Right ventricle myocardium inferior (tissue), 1 donor: ENCODE results near the gene ITLN1. TPM values are rescaled to one million over a fixed set of nuclear protein-coding genes. Genes with fewer than 3 reads are reported as not detected.
A peak's percentile ranks its signal among the peaks of the same experiment; 100 is the strongest.
"Not testable (repeated sequence)": the region's sequence is repeated elsewhere in the genome, so short reads cannot be mapped to it uniquely, and the experiment has no call there.

Experiments used
- ATAC-seq: fragments of 200-7000 bp; cut with Tn5 transposase; one replicate; pipeline ENCODE4 v1.9.1; 2020; ENCODE audit warnings: mild to moderate bottlenecking, moderate library complexity
- DNase-seq: peaks from one replicate; pipeline ENCODE4 v3.0.0; 2021; ENCODE audit errors: missing footprints
- intact Hi-C: fragments of 100-400 bp; cut with DNase I; formaldehyde crosslinking; loops from one replicate; pipeline ENCODE4 v1.11.0; 2022
- long read RNA-seq: library from polyadenylated mRNA; unstranded; transcript quantifications from one replicate; pipeline ENCODE4 v2.0.0, GENCODE V29; 2021
- total RNA-seq: library from RNA; stranded (reverse); fragmentation: NEBNext Ultra II Directional; extraction: Animal tissue kit (Norgen Biotek cat#: 25700); gene quantifications from one replicate; pipeline ENCODE4 v1.2.1, GENCODE V29; 2021
- donor health status: DM: no; HTN: yes; CAD: no; lungs with severe emphysema.

Gene ITLN1
- total RNA-seq: 9.2 TPM
- long read RNA-seq, partial matches to known transcripts: 0 of 4 reads
- long read RNA-seq, other reads (novel, unspliced or antisense): 1 of 4 reads

GRCh38 chr1:160885042-160885441 is at the start of gene ITLN1:
TSS of gene ITLN1 (minus strand) at chr1:160885180. CDS start at chr1:160884877, 303 bp downstream.
- no peak for DNase-seq
- intact Hi-C loops: no loop called here
- no peak for ATAC-seq

DNA sequence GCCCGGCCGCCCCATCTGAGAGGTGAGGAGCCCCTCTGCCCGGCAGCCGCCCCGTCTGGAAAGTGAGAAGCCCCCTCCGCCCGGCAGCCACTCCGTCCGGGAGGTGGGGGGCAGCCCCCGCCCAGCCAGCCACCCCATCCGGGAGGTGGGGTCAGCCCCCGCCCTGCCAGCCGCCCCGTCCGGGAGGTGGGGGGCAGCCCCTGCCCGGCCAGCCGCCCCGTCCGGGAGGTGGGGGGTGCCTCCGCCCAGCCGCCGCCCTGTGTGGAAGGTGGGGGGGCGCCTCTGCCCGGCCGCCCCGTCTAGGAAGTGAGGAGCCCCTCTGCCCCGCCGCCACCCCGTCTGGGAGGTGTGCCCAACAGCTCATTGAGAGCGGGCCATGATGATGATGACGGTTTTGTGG is 48.3 kb upstream of the ITLN1 start:
- intact Hi-C loops, ATAC-seq, DNase-seq: not testable (repeated sequence)

DNA sequence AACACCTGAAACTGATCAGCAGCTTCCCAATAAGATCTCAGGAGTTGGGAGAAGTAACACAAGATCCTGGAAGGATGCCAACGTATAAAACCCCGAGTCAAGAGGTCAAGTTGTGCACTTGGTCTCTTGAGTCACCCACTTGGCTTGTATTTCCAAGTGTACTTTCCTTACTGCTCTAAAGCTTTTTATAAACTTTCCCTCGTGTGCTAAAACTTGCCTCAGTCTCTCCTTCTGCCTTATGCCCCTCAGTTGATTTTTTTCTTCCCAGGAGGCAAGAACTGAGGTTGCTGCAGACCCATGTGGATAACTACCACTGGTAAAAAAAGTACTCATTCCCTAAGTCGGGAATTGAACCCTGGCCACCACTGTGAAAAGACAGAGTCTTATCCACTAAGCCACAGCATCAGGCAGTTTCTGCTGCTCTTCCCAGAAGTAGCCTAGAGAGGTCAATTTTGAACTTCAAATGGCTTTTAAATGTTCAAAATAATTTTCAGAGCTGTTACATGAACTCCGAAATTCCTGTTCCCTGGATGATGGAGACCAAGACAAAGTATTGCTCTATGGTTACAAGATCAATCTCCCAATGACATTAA is 40.8 kb upstream of the ITLN1 start:
- DNase-seq: no peak
- intact Hi-C loops: no loop called here

DNA sequence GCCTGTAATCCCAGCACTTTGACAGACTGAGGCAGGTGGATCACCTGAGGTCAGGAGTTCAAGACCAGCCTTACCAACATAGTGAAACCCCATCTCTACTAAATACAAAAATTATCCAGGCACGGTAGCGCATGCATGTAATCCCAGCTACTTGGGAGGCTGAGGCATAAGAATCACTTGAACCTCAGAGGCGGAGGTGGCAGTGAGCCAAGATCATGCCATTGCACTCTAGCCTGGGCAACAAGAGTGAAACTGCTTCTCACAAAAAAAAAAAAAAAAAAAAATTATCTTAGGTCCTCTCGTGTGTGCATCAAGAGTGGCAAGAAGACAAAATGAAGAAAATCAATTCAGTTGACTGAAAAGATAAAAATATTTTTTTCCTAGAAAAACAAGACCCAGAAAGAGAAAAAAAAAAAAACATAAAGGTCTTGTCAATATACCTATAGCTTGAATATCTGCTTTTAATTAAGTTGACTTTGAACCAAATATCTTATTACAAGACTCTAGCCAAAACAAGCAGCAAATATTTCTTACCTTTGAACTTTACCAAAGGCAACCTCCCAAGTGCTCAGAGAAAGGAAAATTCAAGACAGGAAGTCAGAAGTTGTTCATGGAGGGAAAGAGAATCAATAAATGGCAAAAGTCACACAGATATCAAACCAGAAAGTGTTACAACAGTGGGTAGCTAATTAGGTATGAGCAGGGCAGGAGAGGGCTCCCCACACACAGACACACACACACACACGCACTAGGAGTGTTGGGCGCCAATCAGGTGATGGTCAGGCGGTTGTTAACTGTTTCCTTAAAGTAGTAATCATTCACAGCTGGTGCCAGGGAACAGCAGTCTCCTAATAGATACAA is 40.0 kb upstream of the ITLN1 start:
- DNase-seq (no peak), ATAC-seq (no peak)
- intact Hi-C loops: no loop called here

More for the DNA sequence above, 40.8 kb upstream of the ITLN1 start:
- ATAC-seq: no peak

GRCh38 chr1:160916666-160917065 is 31.7 kb upstream of the ITLN1 start:
- DNase-seq (no peak), ATAC-seq (no peak)
- intact Hi-C loops: no loop called here

- ATAC-seq, intact Hi-C loops, DNase-seq: not testable (repeated sequence)
These were observed 28.2 kb upstream of the ITLN1 start for GRCh38 chr1:160913229-160913628.

DNA sequence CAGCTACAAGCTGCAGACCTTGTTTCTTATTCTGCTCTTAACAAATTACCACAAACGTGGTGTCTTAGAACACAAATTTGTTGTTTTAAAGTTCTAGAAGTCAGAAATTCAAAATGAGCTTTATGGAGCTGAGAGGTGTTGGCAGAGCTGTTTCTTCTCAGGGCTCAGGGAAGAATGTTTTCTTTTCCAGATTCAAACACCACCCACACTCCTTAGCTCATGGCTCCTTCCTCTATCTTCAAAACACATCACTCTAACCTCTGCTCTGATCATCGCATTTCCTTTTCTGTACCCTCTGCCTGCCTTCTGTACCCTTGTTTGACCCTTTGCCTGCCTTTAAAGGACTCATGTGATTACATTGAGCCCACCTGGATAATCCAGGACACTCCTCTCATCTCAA is 26.9 kb upstream of the ITLN1 start:
- ATAC-seq: no peak

DNA sequence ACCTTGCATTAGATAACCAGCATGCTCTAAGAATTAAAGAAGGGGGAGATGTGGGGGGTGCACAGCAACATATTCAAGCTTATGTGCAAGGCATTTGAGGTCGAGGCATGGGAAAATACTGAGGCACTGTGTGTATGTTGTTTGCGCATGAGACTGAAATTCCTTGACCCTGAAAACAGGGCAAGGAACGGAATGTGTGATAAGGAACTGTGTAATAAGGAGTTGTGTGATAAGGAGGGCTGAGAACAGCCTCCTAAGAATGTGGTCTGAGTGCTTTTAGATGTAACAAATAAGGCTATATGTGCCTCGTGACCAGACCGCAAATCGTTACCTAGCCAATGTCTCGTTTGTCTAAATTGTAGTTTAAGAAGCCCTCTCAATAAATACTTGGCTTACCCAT is 26.5 kb upstream of the ITLN1 start:
- intact Hi-C loops: no loop called here
- DNase-seq (no peak), ATAC-seq (no peak)

More for the DNA sequence above, 26.9 kb upstream of the ITLN1 start:
- no peak for DNase-seq
- intact Hi-C loops: no loop called here

GRCh38 chr1:160910170-160910750 is 25.3 kb upstream of the ITLN1 start:
- intact Hi-C loops: no loop called here
- ATAC-seq: no peak

DNA sequence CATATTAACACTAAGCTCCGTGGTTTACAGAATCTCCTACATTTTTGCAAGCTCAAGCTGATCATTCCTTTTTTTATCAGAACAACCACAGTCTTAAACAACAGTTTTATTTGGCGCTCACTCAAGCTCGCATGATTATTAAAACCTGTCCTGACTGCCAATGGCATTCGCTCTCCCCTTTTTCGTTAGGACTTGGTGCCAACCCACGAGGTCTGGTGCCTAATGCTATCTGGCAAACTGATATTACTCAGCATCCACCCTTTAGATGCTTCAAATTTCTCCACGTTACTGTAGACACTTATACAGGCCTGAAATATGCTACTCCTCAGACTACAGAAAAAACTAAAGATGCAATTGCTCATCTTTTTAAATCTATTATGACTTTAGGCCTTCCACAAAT is 23.0 kb upstream of the ITLN1 start:
- peak; percentile 67 for ATAC-seq
- intact Hi-C loops: no loop called here

More at GRCh38 chr1:160910170-160910750, 25.3 kb upstream of the ITLN1 start:
- no peak for DNase-seq

DNA sequence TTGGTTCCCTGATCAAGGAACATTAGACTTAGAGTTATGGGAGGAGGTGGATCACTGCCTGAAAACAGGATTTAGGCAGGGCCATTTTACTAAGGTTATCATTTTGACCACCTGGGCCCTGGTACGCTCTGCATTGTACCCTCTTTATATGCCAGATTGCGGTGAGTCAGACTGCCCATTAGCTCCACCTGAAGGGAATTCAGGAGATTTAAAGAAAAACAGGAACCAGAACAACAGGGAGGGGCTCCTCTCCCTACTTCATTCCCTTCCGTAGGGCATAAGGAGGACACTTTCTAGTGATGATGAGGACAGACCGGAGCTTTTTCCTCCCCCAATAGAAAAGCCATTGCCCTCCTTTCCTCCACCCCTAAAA is 20.6 kb upstream of the ITLN1 start:
- DNase-seq (no peak), ATAC-seq (no peak)
- intact Hi-C loops: no loop called here

More for the DNA sequence above, 23.0 kb upstream of the ITLN1 start:
- no peak for DNase-seq

DNA sequence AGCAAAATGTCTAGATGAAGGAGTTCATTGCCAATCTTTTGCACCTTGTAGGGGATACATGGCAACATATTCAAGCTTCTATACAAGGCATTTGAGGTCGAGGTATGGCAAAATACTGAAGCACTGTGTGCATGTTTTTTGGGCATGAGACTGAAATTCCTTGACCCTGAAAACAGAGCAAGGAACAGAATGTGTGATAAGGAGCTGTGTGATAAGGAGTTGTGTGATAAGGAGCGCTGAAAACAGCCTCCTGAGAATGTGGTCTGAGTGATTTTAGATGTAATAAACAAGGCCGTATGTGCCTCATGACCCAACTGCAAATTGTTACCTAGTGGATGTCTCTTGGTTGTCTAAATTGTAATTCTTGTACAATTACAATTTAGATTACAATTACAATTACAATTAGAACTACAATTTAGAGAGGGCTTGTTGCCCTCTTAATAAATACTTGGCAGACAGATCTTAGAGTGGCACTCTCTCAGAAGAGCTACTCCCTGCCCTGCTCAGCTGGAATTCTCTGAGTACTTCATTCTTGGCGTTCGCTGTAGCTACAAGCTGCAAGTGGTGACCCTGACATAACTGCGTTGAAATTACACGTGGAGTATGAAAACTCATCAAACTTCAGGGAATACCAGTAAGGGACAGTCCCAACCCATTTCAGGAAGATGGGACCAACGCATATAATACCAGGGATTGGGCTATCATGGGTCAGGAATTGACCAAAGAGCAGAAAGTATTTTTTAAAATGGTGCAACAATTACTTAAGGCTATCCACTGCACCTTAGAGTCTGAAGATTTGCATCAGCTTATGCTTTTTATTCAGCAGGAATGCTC is 20.0 kb upstream of the ITLN1 start:
- ATAC-seq: no peak
- DNase-seq: no peak
- intact Hi-C loops: no loop called here

GRCh38 chr1:160902251-160902650 is 17.3 kb upstream of the ITLN1 start:
- ATAC-seq, intact Hi-C loops, DNase-seq: not testable (repeated sequence)

DNA sequence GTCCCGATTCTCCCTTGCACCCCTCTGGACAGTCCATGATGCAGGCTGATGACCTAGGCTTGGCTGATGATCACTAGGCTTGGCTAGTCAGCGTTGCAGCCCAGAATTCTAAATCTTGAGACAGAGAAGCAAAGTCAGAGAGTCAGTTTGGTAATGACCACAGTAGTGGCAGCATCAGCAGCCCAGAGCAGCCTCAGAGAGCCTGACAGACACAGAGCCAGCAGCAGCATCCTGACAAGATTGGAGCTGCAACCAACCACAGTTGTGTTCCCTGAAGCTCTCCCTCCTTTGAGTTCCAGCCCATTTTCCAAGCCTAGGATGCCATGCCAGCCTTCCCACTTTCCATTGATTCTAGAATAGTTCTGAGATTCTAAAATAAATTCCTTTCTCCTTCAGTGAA is 16.8 kb upstream of the ITLN1 start:
- DNase-seq (no peak), ATAC-seq (no peak)
- intact Hi-C loops: no loop called here

DNA sequence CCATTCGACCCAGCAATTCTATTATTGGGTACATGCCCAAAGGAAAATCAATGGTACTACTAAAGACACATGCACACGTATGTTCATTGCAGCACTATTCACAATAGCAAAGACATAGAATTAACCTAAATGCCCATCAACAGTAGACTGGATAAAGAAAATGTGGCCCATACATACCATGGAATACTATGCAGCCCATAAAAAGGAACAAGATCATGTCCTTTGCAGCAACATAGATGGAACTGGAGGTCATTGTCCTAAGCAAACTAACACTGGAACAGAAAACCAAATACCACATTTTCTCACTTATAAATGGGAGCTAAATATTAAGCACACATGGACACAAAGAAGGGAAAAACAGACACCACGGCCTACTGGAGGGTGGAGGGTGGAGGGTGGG is 15.7 kb upstream of the ITLN1 start:
- ATAC-seq, DNase-seq, intact Hi-C loops: not testable (repeated sequence)

- DNase-seq, ATAC-seq, intact Hi-C loops: not testable (repeated sequence)
These were observed 9.6 kb upstream of the ITLN1 start for GRCh38 chr1:160894368-160895135.

- DNase-seq (no peak), ATAC-seq (no peak)
- intact Hi-C loops: no loop called here
These were observed 6.5 kb upstream of the ITLN1 start for GRCh38 chr1:160891474-160891873.

DNA sequence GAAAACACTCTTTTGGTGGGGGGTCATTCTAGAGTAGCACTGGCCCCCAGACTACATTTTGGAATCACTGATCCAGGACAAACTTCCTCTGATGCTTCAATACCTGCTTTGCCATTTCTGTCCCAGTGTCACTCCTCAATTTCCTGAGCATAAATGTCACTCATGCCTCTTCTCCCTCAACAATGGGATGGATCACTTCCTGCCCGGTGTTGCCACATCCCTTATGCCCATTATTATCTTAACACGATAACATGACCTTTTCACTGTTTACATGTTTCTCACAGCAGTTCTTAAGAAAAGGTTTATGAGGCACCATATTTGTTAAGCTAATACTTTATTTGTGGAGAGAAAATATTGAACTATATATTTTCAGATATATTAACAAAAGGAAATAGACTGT is 3.9 kb upstream of the ITLN1 start:
- ATAC-seq: no peak
- intact Hi-C loops: no loop called here

More for the DNA sequence above, 3.9 kb upstream of the ITLN1 start:
- no peak for DNase-seq
